H54 (cell line): ENCODE data around the gene OSCAR.

ENCODE experiments used
- DNase-seq: peaks from one replicate; pipeline ENCODE4 v3.0.0; 2011; ENCODE audit warnings: low spot score, mixed read lengths; ENCODE audit not compliant: insufficient read length
- FAIRE-seq: peaks from 3 replicates; lab custom pipeline; 2011; peaks lifted over from hg19 to GRCh38; lab: Jason Lieb, UNC
- POLR2A ChIP-seq: IDR thresholded peaks from 2 replicates; pipeline ENCODE4 v1.6.1; 2011; ENCODE audit warnings: low read depth, mild to moderate bottlenecking, low read length

OSCAR gene

GRCh38 chr19:54100561-54100960 lies at the start of gene OSCAR:
Gene OSCAR (minus strand): TSS chr19:54100803. CDS start chr19:54100792, 11 bp downstream.
- DNase-seq (no peak), FAIRE-seq (no peak)
- TF ChIP-seq POLR2A, result no peak

GRCh38 chr19:54149021-54149812 lies 48.6 kb upstream of the OSCAR start:
- no peak for DNase-seq
- FAIRE-seq, result no peak

GRCh38 chr19:54148158-54148557 lies 47.6 kb upstream of the OSCAR start:
- no peak for TF ChIP-seq POLR2A
- DNase-seq (no peak), FAIRE-seq (no peak)

More at GRCh38 chr19:54149021-54149812, 48.6 kb upstream of the OSCAR start:
- TF ChIP-seq POLR2A, result no peak

GRCh38 chr19:54147676-54148075 lies 47.1 kb upstream of the OSCAR start:
- no peak for DNase-seq
- no peak for FAIRE-seq
- no peak for TF ChIP-seq POLR2A

- DNase-seq, result no peak
- no peak for FAIRE-seq
- no peak for TF ChIP-seq POLR2A
These were observed 45.0 kb upstream of the OSCAR start for GRCh38 chr19:54145541-54146158.

GRCh38 chr19:54142166-54142780 lies 41.7 kb upstream of the OSCAR start:
- DNase-seq (no peak), FAIRE-seq (no peak)
- no peak for TF ChIP-seq POLR2A

- TF ChIP-seq POLR2A, result no peak
- DNase-seq (no peak), FAIRE-seq (no peak)
These were observed 40.8 kb upstream of the OSCAR start for GRCh38 chr19:54141356-54141755.

- no peak for DNase-seq
- TF ChIP-seq POLR2A, result no peak
- no peak for FAIRE-seq
These were observed 38.1 kb upstream of the OSCAR start for GRCh38 chr19:54138489-54139256.

GRCh38 chr19:54137699-54138488 lies 37.3 kb upstream of the OSCAR start, which contains the start of gene CNOT3:
Gene CNOT3 (plus strand): TSS chr19:54137762. CDS start chr19:54142979, 5,217 bp downstream.
- no peak for FAIRE-seq
- DNase-seq, result peak; percentile 67
- peak; percentile 84 for TF ChIP-seq POLR2A

GRCh38 chr19:54136864-54137698 lies 36.5 kb upstream of the OSCAR start:
- DNase-seq (peak; percentile 100), FAIRE-seq (peak; percentile 67)
- peak; percentile 90 for TF ChIP-seq POLR2A

GRCh38 chr19:54136086-54136863 lies 35.7 kb upstream of the OSCAR start:
- FAIRE-seq, result no peak
- peak; percentile 63 for DNase-seq
- 0 out of 2 replicates have a peak, but pooled peaks have one; percentile 8 for TF ChIP-seq POLR2A
